GM19035 (cell line): Measurements from ENCODE around the gene LETMD1.

Experiments
- ATAC-seq: cut with Tn5 transposase; IDR thresholded peaks from one replicate; pipeline ENCODE4 v1.9.1; 2021; ENCODE audit not compliant: unreplicated experiment

The LETMD1 gene

GRCh38 chr12:51025836-51026638 lies 22.1 kb upstream of the LETMD1 start, which contains the start of gene SLC11A2:
Gene SLC11A2 (minus strand): TSS chr12:51026384. CDS start chr12:51010728, 15,656 bp downstream.
- ATAC-seq: peak; percentile 84

- ATAC-seq: no peak
These were observed 20.7 kb upstream of the LETMD1 start for GRCh38 chr12:51027342-51027835.

GRCh38 chr12:51028126-51028812 lies 19.9 kb upstream of the LETMD1 start:
- no peak for ATAC-seq

GRCh38 chr12:51028813-51029150 lies 19.3 kb upstream of the LETMD1 start:
- no peak for ATAC-seq

GRCh38 chr12:51033048-51033447 lies 15.1 kb upstream of the LETMD1 start:
- no peak for ATAC-seq

GRCh38 chr12:51033457-51034089 lies 14.6 kb upstream of the LETMD1 start:
- no peak for ATAC-seq

GRCh38 chr12:51036279-51036678 lies 11.8 kb upstream of the LETMD1 start:
- ATAC-seq: no peak

GRCh38 chr12:51048661-51049251 lies 629 bp downstream of the LETMD1 start:
- ATAC-seq: no peak

GRCh38 chr12:51049525-51049924 lies 1.4 kb downstream of the LETMD1 start:
- ATAC-seq: no peak

GRCh38 chr12:51051787-51052186 lies 3.7 kb downstream of the LETMD1 start:
- ATAC-seq: no peak

- no peak for ATAC-seq
These were observed 6.9 kb downstream of the LETMD1 start for GRCh38 chr12:51055060-51055459.

GRCh38 chr12:51056242-51056641 lies 8.1 kb downstream of the LETMD1 start:
- ATAC-seq: no peak

- ATAC-seq: no peak
These were observed 11.0 kb downstream of the LETMD1 start for GRCh38 chr12:51059086-51059485.

GRCh38 chr12:51062631-51063397 lies 14.7 kb downstream of the LETMD1 start:
- no peak for ATAC-seq

- ATAC-seq: no peak
These were observed 17.4 kb downstream of the LETMD1 start for GRCh38 chr12:51065530-51065929.

GRCh38 chr12:51067229-51067628 lies 19.1 kb downstream of the LETMD1 start:
- no peak for ATAC-seq

- no peak for ATAC-seq
These were observed 19.6 kb downstream of the LETMD1 start for GRCh38 chr12:51067771-51068170.

- ATAC-seq: no peak
These were observed 21.9 kb downstream of the LETMD1 start for GRCh38 chr12:51070004-51070403.

GRCh38 chr12:51071663-51072062 lies 23.5 kb downstream of the LETMD1 start:
- ATAC-seq: no peak

- ATAC-seq: no peak
These were observed 27.3 kb downstream of the LETMD1 start for GRCh38 chr12:51075390-51075789.
